Endothelial cell of umbilical vein (primary cell): Measurements from ENCODE around the gene TCIRG1. TPM values are rescaled to one million over a fixed set of nuclear protein-coding genes. Genes with fewer than 3 reads are reported as not detected.

ENCODE experiments used
- BruUV-seq: library from RNA; stranded (reverse); fragments of 400-500 nt; replicated peaks from 2 replicates; lab custom pipeline; 2021; lab: Mats Ljungman, UMichigan
- CTCF ChIA-PET: fragments of 300-600, 350-600 bp; sonication (Branson Sonifier 250); formaldehyde crosslinking; loops from one replicate; lab custom pipeline; 2021; ENCODE audit warnings: antibody characterized with exemption, inconsistent platforms; lab: Charles Lee
- POLR2A ChIA-PET: fragments of 300-600, 350-600 bp; sonication (Branson Sonifier 250); formaldehyde crosslinking; loops from one replicate; lab custom pipeline; 2021; ENCODE audit warnings: antibody characterized with exemption, inconsistent platforms; lab: Charles Lee
- DNase-seq: peaks from one replicate; pipeline ENCODE4 v3.0.0-alpha.2; 2011; ENCODE audit warnings: low read depth, low spot score
- FAIRE-seq: peaks from 2 replicates; lab custom pipeline; 2011; peaks lifted over from hg19 to GRCh38; lab: Jason Lieb, UNC
- H2AFZ ChIP-seq: 2 replicates; pipeline ENCODE4 v1.6.0; 2012; ENCODE audit warnings: low read depth, low read length, control low read depth, inconsistent platforms
- H3K27ac ChIP-seq: 2 replicates; pipeline ENCODE4 v1.5.1; 2011; ENCODE audit warnings: low read depth, mild to moderate bottlenecking, control low read depth, low read length, moderate library complexity; ENCODE audit not compliant: insufficient read depth
- H3K27me3 ChIP-seq, 2 experiments: 2 replicates each; pipeline versions ENCODE4 v1.6.0 to v1.6.1; 2011; ENCODE audit warnings: low read length in 2 of 2, mixed read lengths in 1 of 2; ENCODE audit not compliant: control insufficient read depth in 2 of 2, insufficient read depth in 2 of 2
- H3K36me3 ChIP-seq, 2 experiments: 2 replicates in 1 of 2; 3 replicates in 1 of 2; pipeline ENCODE4 v1.5.1; 2011; ENCODE audit warnings: low read length in 2 of 2, mild to moderate bottlenecking in 1 of 2, moderate library complexity in 1 of 2; ENCODE audit not compliant: control insufficient read depth in 2 of 2, insufficient read depth in 2 of 2; ENCODE audit errors: extremely low read depth in 1 of 2
- H3K4me1 ChIP-seq: 3 replicates; pipeline ENCODE4 v1.5.1; 2011; ENCODE audit warnings: mild to moderate bottlenecking, low read length; ENCODE audit not compliant: control insufficient read depth, insufficient read depth; ENCODE audit errors: extremely low read depth
- H3K4me2 ChIP-seq: 2 replicates; pipeline ENCODE4 v1.6.1; 2011; ENCODE audit warnings: low read length, control low read depth, mixed read lengths; ENCODE audit not compliant: insufficient read depth
- H3K4me3 ChIP-seq, 3 experiments: fragments of 200-600 bp in 1 of 3; sonication (generic), shearing (Covaris generic) in 1 of 3; replicated peaks in 1 of 3; 2 replicates each; pipeline ENCODE4 v1.5.1; 2011 to 2016; ENCODE audit warnings: control low read depth in 3 of 3, low read length in 3 of 3, mild to moderate bottlenecking in 2 of 3, inconsistent platforms in 1 of 3, low read depth in 1 of 3, moderate library complexity in 1 of 3; ENCODE audit not compliant: insufficient read depth in 1 of 3
- H3K79me2 ChIP-seq: 2 replicates; pipeline ENCODE4 v1.6.0; 2012; ENCODE audit warnings: low read length, inconsistent platforms; ENCODE audit not compliant: control insufficient read depth, insufficient read depth
- H3K9ac ChIP-seq: replicated peaks from 2 replicates; pipeline ENCODE3; 2011; ENCODE audit warnings: low read length, control low read depth; ENCODE audit not compliant: insufficient read depth; ENCODE audit errors: extremely low read depth
- H3K9me1 ChIP-seq: replicated peaks from 3 replicates; pipeline ENCODE4 v1.6.0; 2011; ENCODE audit warnings: mild to moderate bottlenecking, low read length; ENCODE audit not compliant: control insufficient read depth, insufficient read depth; ENCODE audit errors: extremely low read depth
- H3K9me3 ChIP-seq: replicated peaks from 2 replicates; pipeline ENCODE4 v1.5.1; 2012; ENCODE audit warnings: low read length, inconsistent platforms; ENCODE audit not compliant: control insufficient read depth, insufficient read depth
- H4K20me1 ChIP-seq: replicated peaks from 2 replicates; pipeline ENCODE3; 2011; ENCODE audit warnings: mild to moderate bottlenecking, low read length; ENCODE audit not compliant: control insufficient read depth, insufficient read depth; ENCODE audit errors: extremely low read depth
- EZH2 ChIP-seq: IDR thresholded peaks from 2 replicates; pipeline ENCODE4 v1.6.1; 2012; ENCODE audit warnings: borderline replicate concordance, low read depth, mild to moderate bottlenecking, moderate library complexity, low read length, inconsistent platforms; ENCODE audit not compliant: severe bottlenecking
- FOS ChIP-seq: IDR thresholded peaks from 2 replicates; pipeline ENCODE4 v1.6.1; 2011; ENCODE audit warnings: mild to moderate bottlenecking, low read length, moderate library complexity, borderline replicate concordance; ENCODE audit not compliant: insufficient read depth
- JUN ChIP-seq: IDR thresholded peaks from 2 replicates; pipeline ENCODE4 v1.6.1; 2011; ENCODE audit warnings: borderline replicate concordance, low read depth; ENCODE audit not compliant: insufficient read length, insufficient read depth
- POLR2A ChIP-seq: IDR thresholded peaks from 2 replicates; pipeline ENCODE4 v1.6.1; 2012; ENCODE audit warnings: low read depth, mild to moderate bottlenecking, control low read depth, low read length
- POLR2AphosphoS5 ChIP-seq: IDR thresholded peaks from 2 replicates; pipeline ENCODE4 v1.6.1; 2012; ENCODE audit warnings: low read depth, mild to moderate bottlenecking, control low read depth, low read length, moderate library complexity; ENCODE audit not compliant: insufficient read depth
- dilution Hi-C: fragments of 300-500 bp; cut with MboI; formaldehyde crosslinking; loops from one replicate; pipeline ENCODE4 v1.15.0; 2019; ENCODE audit warnings: low sequenced_read_pairs; ENCODE audit not compliant: extremely low pct_ligation_motif_present
- intact Hi-C: fragments of 100-400 bp; cut with micrococcal nuclease; formaldehyde crosslinking; loops from one replicate; pipeline ENCODE4 v1.10.0; 2022
- polyA plus RNA-seq, 4 experiments: library from polyadenylated mRNA; depleted of rRNA in 3 of 4; stranded (reverse) in 3 of 4; unstranded in 1 of 4; fragments of >200 nt; gene quantifications; 2 replicates each; pipeline versions ENCODE4 v1.2.1 to v1.2.3, GENCODE V29; 2011 to 2012; ENCODE audit warnings: missing spikeins in 1 of 4
- total RNA-seq: library from RNA; stranded (reverse); gene quantifications from 2 replicates; pipeline ENCODE4 v1.2.3, GENCODE V29; 2021
- TF ChIP-seq, protein P1 (sequence below): IDR thresholded peaks from 2 replicates; pipeline ENCODE4 v1.6.1; 2011; ENCODE audit not compliant: insufficient read depth, insufficient read length
- TF ChIP-seq, protein P2 (sequence below), 2 donors: IDR thresholded peaks; 1 replicate in 1 of 2; 2 replicates in 1 of 2; pipeline ENCODE4 v1.5.1; 2011; ENCODE audit warnings: low read length in 2 of 2, mild to moderate bottlenecking in 2 of 2, moderate library complexity in 2 of 2, control low read depth in 1 of 2, inconsistent platforms in 1 of 2, low read depth in 1 of 2; ENCODE audit not compliant: insufficient read depth in 1 of 2; ENCODE audit errors: extremely low read depth in 1 of 2

Gene TCIRG1
- total and polyA plus RNA-seq, 2 donors (not counting 3 experiments of a cell fraction or from before 2014, with no cell fraction given), result 134 to 183 TPM

DNA sequence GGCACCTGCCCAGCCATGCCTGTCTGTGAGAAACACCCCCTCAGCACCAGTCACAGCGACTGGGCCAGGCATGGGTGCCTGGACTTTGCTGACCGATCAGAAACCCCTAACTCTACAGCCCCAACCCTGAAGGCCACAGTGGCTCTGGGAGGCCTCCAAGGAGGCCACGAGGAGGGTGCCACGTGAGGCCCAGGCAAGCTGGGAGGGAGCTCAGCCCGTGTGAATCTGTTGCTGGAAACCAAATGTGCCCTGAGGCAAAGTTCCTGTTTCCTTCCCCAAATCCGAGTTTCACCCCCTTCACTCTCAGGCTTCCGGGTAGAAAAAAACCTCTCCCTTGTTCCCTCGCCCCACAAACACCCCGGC lies 36.3 kb upstream of the TCIRG1 start:
- H3K27me3 ChIP-seq, result no peaks in the 10 kb centered on the region
- H3K9ac ChIP-seq, result no peak overlapping the region
- no peaks in the 10 kb centered on the region for H3K9me1 ChIP-seq
- H3K4me2 ChIP-seq, result no peak overlapping the region
- H3K79me2 ChIP-seq, result no peaks in the 10 kb centered on the region
- no peak overlapping the region for H2AFZ ChIP-seq
- no TSS peak for BruUV-seq
- intact Hi-C loops, result no loop called here
- peaks cover 3% of the 10 kb centered on the region for H3K4me1 ChIP-seq
- dilution Hi-C loops, result no loop called here
- H4K20me1 ChIP-seq, result no peaks in the 10 kb centered on the region
- FAIRE-seq (no peak), DNase-seq (no peak)
- H3K9me3 ChIP-seq, result no peaks in the 10 kb centered on the region
- POLR2A ChIA-PET, result no interaction called here
- no peak overlapping the region for H3K27ac ChIP-seq
- no peaks in the 10 kb centered on the region for H3K36me3 ChIP-seq
- H3K4me3 ChIP-seq, result no peak overlapping the region
- CTCF ChIA-PET, result no interaction called here
- TF ChIP-seq POLR2AphosphoS5 (no peak), FOS (no peak), JUN (no peak), EZH2 (no peak), POLR2A (no peak)
- TF ChIP-seq, protein P1, sequence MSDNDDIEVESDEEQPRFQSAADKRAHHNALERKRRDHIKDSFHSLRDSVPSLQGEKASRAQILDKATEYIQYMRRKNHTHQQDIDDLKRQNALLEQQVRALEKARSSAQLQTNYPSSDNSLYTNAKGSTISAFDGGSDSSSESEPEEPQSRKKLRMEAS, result no peak
- TF ChIP-seq, protein P2, sequence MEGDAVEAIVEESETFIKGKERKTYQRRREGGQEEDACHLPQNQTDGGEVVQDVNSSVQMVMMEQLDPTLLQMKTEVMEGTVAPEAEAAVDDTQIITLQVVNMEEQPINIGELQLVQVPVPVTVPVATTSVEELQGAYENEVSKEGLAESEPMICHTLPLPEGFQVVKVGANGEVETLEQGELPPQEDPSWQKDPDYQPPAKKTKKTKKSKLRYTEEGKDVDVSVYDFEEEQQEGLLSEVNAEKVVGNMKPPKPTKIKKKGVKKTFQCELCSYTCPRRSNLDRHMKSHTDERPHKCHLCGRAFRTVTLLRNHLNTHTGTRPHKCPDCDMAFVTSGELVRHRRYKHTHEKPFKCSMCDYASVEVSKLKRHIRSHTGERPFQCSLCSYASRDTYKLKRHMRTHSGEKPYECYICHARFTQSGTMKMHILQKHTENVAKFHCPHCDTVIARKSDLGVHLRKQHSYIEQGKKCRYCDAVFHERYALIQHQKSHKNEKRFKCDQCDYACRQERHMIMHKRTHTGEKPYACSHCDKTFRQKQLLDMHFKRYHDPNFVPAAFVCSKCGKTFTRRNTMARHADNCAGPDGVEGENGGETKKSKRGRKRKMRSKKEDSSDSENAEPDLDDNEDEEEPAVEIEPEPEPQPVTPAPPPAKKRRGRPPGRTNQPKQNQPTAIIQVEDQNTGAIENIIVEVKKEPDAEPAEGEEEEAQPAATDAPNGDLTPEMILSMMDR (IDR thresholded peaks at IDR 0.05; ENCODE audit: extremely low read depth in 1 of 2, insufficient read depth in 1 of 2, low read depth in 1 of 2, low read length in 2 of 2), result no peak
